ENCODE results near the gene SAE1. TPM values are rescaled to one million over a fixed set of nuclear protein-coding genes. Genes with fewer than 3 reads are reported as not detected.

SAE1 gene
- total RNA-seq, 1 experiment from 2014 or later, result 324 TPM

DNA sequence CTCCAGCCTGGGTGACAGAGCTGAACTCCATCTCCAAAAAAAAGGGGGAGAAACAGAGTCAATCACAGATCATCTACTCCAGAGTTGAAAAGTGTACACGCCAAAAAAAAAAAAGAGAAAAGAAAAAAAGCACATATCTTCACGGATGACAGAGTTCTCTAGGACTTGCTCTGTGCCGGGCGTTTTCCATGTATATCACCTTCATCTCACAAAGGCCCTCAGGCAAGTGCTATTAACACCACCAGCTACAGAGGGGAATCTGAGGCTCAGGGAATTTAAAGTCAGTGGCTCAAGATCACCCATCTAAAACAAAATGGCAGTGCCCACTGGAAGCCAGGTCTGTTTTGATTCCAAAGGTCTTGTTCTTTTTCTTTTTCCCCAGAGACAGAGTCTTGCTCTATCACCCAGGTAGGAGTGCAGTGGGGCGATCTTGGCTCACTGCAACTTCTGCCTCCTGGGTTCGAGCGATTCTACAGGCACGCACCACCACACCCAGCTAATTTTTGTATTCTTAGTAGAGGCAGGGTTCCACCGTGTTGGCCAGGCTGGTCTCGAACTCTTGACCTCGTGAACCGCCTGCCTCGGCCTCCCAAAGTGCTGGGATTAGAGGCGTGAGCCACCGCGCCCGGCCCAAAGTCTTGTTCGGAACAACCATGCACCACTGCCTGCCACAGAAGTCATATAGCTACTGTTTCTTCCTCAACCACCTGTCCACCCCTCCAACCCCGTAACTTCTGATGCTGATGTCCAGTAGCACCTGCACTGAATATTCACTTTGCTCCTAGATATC is 42.2 kb downstream of the SAE1 start:
- no peak for DNase-seq (ENCODE audit: low read depth in 1 of 2, low spot score in 2 of 2)
- Histone ChIP-seq H3K4me1 (replicated peaks) (peaks cover 32% of the 10 kb centered on the region), H3K27me3 (replicated peaks) (no peaks in the 10 kb centered on the region), H3K36me3 (peaks cover 77% of the 10 kb centered on the region), H3K4me3 (no peak overlapping the region), H3K27ac (no peak overlapping the region), H3K9me3 (replicated peaks) (no peaks in the 10 kb centered on the region)

DNA sequence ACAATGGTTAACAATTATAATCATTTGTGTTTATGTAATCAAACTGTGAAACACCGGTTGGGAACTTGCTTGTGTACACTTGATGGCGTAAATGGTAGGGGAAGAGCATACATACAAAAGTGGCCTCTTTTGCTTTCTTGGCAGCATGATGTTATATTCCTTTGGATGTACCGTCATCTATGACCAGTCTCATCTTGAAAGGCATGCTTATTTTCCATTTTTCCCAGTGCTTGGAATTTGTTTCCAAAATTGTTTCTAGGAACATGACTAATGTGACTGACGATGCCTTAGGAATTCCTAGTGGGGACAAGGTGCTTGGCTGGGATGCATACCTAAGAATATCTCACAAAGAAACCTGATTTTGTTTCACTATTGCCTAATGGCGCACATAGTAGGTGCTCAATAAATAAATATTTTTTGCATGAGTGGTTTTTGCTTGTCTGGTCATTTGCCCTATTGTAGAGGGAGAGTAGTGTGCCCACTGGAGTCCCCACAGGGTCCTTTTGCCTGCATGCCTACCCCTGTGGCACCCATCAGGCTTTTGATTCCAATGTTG is 45.5 kb downstream of the SAE1 start:
- Histone ChIP-seq H3K4me1 (replicated peaks) (peaks cover 32% of the 10 kb centered on the region), H3K36me3 (peaks cover 73% of the 10 kb centered on the region), H3K9me3 (replicated peaks) (no peaks in the 10 kb centered on the region), H3K27ac (peak overlapping the region; percentile 76), H3K4me3 (no peak overlapping the region), H3K27me3 (replicated peaks) (no peaks in the 10 kb centered on the region)
- DNase-seq (ENCODE audit: low read depth in 1 of 2, low spot score in 2 of 2), result peak in 1 of 2 experiments; percentile 77

DNA sequence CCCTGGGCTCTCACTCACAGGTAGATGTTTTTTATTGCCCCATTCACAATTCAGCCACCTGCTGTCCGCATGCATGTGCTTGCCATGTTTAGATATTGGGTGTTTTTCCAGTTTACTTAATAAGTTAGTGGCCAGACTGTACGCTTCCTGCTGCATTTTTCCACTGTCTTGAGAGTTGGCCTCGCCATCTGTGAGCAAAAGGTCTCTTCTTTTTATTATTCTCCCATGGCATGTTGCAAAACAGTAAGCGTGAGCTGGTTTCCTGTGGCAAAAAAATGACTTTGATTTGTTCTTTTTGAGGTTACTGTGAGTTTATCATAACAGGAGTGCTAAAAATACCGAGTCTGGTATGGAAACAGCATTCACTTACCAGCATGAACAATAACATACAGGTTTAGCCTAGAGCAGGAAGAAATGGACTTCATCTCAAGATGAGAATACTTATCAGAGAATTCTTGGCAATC is 46.0 kb downstream of the SAE1 start:
- H3K4me1 ChIP-seq (replicated peaks), result peaks cover 32% of the 10 kb centered on the region
- no peaks in the 10 kb centered on the region for H3K9me3 ChIP-seq (replicated peaks)
- peak; percentile 49 to 84 for DNase-seq (ENCODE audit: low read depth in 1 of 2, low spot score in 2 of 2)
- peak overlapping the region; percentile 76 for H3K27ac ChIP-seq
- H3K27me3 ChIP-seq (replicated peaks), result no peaks in the 10 kb centered on the region
- no peak overlapping the region for H3K4me3 ChIP-seq
- H3K36me3 ChIP-seq, result peaks cover 68% of the 10 kb centered on the region

DNA sequence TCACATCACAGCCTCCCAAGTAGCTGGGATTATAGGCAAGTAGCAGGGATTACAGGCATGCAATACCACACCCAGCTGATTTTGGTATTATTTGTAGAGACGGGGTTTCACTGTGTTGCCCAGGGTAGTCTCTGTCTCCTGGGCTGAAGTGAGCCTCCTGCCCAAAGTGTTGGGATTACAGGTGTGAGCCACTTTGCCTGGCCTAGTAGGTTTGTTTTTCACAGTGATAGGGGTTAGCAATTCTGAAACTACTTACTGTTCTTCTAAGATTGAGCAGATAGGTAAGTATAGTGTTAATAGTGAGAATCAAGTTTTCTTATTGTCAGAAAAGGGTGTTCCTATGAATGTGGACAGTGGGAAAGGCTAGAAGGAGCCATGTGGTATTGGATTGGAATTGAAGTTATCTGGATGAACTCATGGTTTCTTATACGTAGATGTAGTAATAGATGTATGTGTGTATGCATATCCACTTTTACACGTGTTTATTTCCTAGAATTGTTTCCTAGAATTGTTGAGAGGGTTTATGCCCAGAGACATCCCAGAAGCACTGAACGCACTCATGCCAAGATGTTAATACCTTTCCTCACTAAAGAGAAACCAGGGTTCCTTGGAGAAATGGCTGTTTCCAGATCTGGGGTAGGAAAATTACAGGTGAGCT is 49.1 kb downstream of the SAE1 start:
- no peak overlapping the region for H3K4me3 ChIP-seq
- no peaks in the 10 kb centered on the region for H3K27me3 ChIP-seq (replicated peaks)
- peaks cover 31% of the 10 kb centered on the region for H3K4me1 ChIP-seq (replicated peaks)
- H3K27ac ChIP-seq, result no peak overlapping the region
- no peaks in the 10 kb centered on the region for H3K9me3 ChIP-seq (replicated peaks)
- DNase-seq (ENCODE audit: low read depth in 1 of 2, low spot score in 2 of 2), result no peak
- H3K36me3 ChIP-seq, result peaks cover 78% of the 10 kb centered on the region

- Histone ChIP-seq H3K9me3 (replicated peaks) (no peaks in the 10 kb centered on the region), H3K27ac (no peak overlapping the region), H3K36me3 (peaks cover 84% of the 10 kb centered on the region), H3K27me3 (replicated peaks) (no peaks in the 10 kb centered on the region), H3K4me3 (no peak overlapping the region), H3K4me1 (replicated peaks) (peaks cover 4% of the 10 kb centered on the region)
- DNase-seq (ENCODE audit: low read depth in 1 of 2, low spot score in 2 of 2), result no peak
Measured at GRCh38 chr19:47183601-47184000, 53.0 kb downstream of the SAE1 start.

- peaks cover 85% of the 10 kb centered on the region for H3K36me3 ChIP-seq
- no peak overlapping the region for H3K27ac ChIP-seq
- H3K9me3 ChIP-seq (replicated peaks), result no peaks in the 10 kb centered on the region
- no peak overlapping the region for H3K4me3 ChIP-seq
- no peak for DNase-seq (ENCODE audit: low read depth in 1 of 2, low spot score in 2 of 2)
- H3K4me1 ChIP-seq (replicated peaks), result peaks cover 34% of the 10 kb centered on the region
- H3K27me3 ChIP-seq (replicated peaks), result no peaks in the 10 kb centered on the region
Measured at GRCh38 chr19:47186446-47187334, 56.1 kb downstream of the SAE1 start.

GRCh38 chr19:47187335-47187655 is 56.7 kb downstream of the SAE1 start:
- Histone ChIP-seq H3K36me3 (peaks cover 83% of the 10 kb centered on the region), H3K4me3 (no peak overlapping the region), H3K27me3 (replicated peaks) (no peaks in the 10 kb centered on the region), H3K27ac (no peak overlapping the region), H3K9me3 (replicated peaks) (no peaks in the 10 kb centered on the region), H3K4me1 (replicated peaks) (peaks cover 34% of the 10 kb centered on the region)
- DNase-seq (ENCODE audit: low read depth in 1 of 2, low spot score in 2 of 2), result no peak

- Histone ChIP-seq H3K27me3 (replicated peaks) (no peaks in the 10 kb centered on the region), H3K27ac (no peak overlapping the region), H3K36me3 (peaks cover 83% of the 10 kb centered on the region), H3K9me3 (replicated peaks) (no peaks in the 10 kb centered on the region), H3K4me3 (no peak overlapping the region), H3K4me1 (replicated peaks) (peaks cover 34% of the 10 kb centered on the region)
- DNase-seq (ENCODE audit: low read depth in 1 of 2, low spot score in 2 of 2), result no peak
Measured at GRCh38 chr19:47187797-47188196, 57.2 kb downstream of the SAE1 start.

DNA sequence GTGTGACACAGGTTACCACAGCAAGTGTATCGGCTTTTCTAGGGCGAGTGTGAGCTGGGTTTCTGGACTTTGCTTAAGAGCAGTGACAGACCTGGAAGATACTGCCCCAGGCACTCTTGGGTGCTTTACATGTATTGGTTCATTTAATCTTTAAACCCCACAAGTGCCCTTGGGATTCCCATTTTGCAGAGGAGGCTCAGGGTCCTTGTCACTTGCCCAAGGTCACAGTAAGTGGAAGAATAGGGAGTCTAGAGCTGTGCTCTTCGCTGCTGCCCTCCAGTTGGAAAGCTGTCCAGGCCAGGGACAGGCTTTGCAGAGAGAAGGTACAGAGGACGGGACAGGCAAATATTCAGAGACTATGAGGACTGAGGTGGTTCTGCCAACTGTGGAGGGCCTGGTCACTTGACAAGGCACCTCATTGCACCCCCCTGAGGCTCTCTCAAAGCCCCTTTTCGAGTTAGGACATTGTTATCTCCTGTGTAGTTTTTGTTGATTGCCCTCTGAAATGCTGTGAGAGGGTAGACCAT is 57.9 kb downstream of the SAE1 start:
- DNase-seq (ENCODE audit: low read depth in 1 of 2, low spot score in 2 of 2), result no peak
- Histone ChIP-seq H3K9me3 (replicated peaks) (no peaks in the 10 kb centered on the region), H3K27me3 (replicated peaks) (no peaks in the 10 kb centered on the region), H3K27ac (no peak overlapping the region), H3K36me3 (peaks cover 79% of the 10 kb centered on the region), H3K4me3 (no peak overlapping the region), H3K4me1 (replicated peaks) (peaks cover 34% of the 10 kb centered on the region)

GRCh38 chr19:47190167-47190727 is 59.6 kb downstream of the SAE1 start:
- Histone ChIP-seq H3K36me3 (peaks cover 70% of the 10 kb centered on the region), H3K27ac (peak overlapping the region; percentile 84), H3K4me1 (replicated peaks) (peaks cover 34% of the 10 kb centered on the region), H3K27me3 (replicated peaks) (no peaks in the 10 kb centered on the region), H3K9me3 (replicated peaks) (no peaks in the 10 kb centered on the region), H3K4me3 (no peak overlapping the region)
- peak; percentile 95 to 96 for DNase-seq (ENCODE audit: low read depth in 1 of 2, low spot score in 2 of 2)

DNA sequence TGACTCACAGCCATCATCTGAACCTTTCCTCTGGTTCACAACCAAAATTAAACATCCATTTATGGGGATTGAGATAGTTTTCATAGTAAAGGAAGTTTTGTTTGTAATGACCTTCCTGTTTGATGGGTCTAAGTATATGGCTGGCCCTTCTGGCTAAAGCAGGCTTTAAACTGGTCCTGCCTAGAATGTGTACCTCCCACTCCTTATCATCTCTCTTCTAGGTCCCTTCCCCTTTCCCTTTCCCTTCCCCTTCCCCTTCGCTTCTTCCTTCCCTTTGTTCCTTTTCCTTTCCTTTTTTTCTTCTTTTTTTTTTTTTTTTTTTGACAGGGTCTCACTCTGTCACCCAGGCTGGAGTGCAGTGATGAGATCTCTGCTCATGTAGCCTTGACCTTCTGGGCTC is 64.8 kb downstream of the SAE1 start:
- no peak overlapping the region for H3K27ac ChIP-seq
- H3K36me3 ChIP-seq, result peaks cover 73% of the 10 kb centered on the region
- H3K4me1 ChIP-seq (replicated peaks), result peaks cover 12% of the 10 kb centered on the region
- H3K4me3 ChIP-seq, result no peak overlapping the region
- H3K9me3 ChIP-seq (replicated peaks), result no peaks in the 10 kb centered on the region
- no peak for DNase-seq (ENCODE audit: low read depth in 1 of 2, low spot score in 2 of 2)
- no peaks in the 10 kb centered on the region for H3K27me3 ChIP-seq (replicated peaks)

DNA sequence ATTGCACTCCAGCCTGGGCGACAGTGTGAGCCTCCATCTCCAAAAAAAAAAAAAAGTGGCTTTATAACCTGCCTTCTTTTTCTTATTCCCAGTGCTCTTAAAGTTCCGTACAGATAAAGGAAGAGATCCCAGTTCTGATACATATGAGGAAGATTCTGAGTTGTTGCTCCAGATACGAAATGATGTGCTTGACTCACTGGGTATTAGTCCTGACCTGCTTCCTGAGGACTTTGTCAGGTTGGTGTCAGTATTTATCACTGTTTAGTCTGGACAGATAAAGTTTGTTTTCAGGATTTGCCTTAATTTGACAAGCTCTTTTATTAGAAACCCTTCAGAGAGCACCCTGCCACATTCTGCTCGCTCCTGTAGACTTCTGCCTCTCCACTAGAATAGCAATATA is 66.5 kb downstream of the SAE1 start:
- no peak for DNase-seq (ENCODE audit: low read depth in 1 of 2, low spot score in 2 of 2)
- Histone ChIP-seq H3K36me3 (peaks cover 73% of the 10 kb centered on the region), H3K27ac (no peak overlapping the region), H3K4me3 (no peak overlapping the region), H3K9me3 (replicated peaks) (no peaks in the 10 kb centered on the region), H3K4me1 (replicated peaks) (no peaks in the 10 kb centered on the region), H3K27me3 (replicated peaks) (no peaks in the 10 kb centered on the region)

DNA sequence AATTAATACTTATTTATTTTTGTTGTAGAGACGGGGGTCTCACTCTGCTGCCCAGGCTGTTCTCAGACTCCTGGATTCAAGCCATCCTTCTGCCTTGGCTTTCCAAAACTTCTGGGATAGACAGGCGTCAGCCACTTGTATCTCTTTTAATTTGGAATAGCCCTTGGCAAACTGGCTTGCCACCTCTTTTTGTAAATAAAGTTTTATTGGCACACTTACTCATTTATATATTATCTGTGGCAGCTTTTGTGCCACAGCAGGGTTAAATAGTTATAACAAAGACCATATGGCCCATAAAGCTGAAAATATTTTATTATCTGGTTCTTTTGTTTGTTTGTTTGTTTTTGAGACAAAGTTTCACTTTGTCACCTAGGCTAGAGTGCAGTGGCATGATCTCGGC is 69.9 kb downstream of the SAE1 start:
- no peaks in the 10 kb centered on the region for H3K4me1 ChIP-seq (replicated peaks)
- H3K27me3 ChIP-seq (replicated peaks), result no peaks in the 10 kb centered on the region
- H3K4me3 ChIP-seq, result no peak overlapping the region
- DNase-seq (ENCODE audit: low read depth in 1 of 2, low spot score in 2 of 2), result no peak
- H3K27ac ChIP-seq, result no peak overlapping the region
- H3K9me3 ChIP-seq (replicated peaks), result no peaks in the 10 kb centered on the region
- peaks cover 88% of the 10 kb centered on the region for H3K36me3 ChIP-seq
